Astrocyte (in vitro differentiated cells and primary cell): ENCODE measurements around the gene PRRX2. TPM values are rescaled to one million over a fixed set of nuclear protein-coding genes. Genes with fewer than 3 reads are reported as not detected.
A peak's percentile ranks its signal among the peaks of the same experiment; 100 is the strongest.

Source experiments
- DNase-seq: peaks from one replicate; pipeline ENCODE4 v3.0.0-alpha.2; 2010; ENCODE audit warnings: low read depth
- FAIRE-seq: peaks from 2 replicates; lab custom pipeline; 2011; peaks lifted over from hg19 to GRCh38; lab: Jason Lieb, UNC
- H2AFZ ChIP-seq: 2 replicates; pipeline ENCODE4 v1.6.0; 2012; ENCODE audit warnings: low read depth, low read length, inconsistent platforms
- H3K27ac ChIP-seq: 2 replicates; pipeline ENCODE4 v1.5.1; 2011; ENCODE audit warnings: low read depth, low read length, inconsistent platforms
- H3K27me3 ChIP-seq: 2 replicates; pipeline ENCODE4 v1.6.0; 2011; ENCODE audit warnings: low read length, inconsistent platforms; ENCODE audit not compliant: insufficient read depth
- H3K36me3 ChIP-seq: 2 replicates; pipeline ENCODE4 v1.5.1; 2011; ENCODE audit warnings: low read length, inconsistent platforms; ENCODE audit not compliant: insufficient read depth
- H3K4me1 ChIP-seq: 2 replicates; pipeline ENCODE4 v1.5.1; 2011; ENCODE audit warnings: low read length, inconsistent platforms; ENCODE audit not compliant: insufficient read depth
- H3K4me2 ChIP-seq: 2 replicates; pipeline ENCODE4 v1.6.0; 2012; ENCODE audit warnings: low read length, inconsistent platforms
- H3K4me3 ChIP-seq: 2 replicates; pipeline ENCODE4 v1.5.1; 2011; ENCODE audit warnings: low read depth, mild to moderate bottlenecking, low read length, inconsistent platforms; ENCODE audit not compliant: insufficient read depth
- H3K79me2 ChIP-seq: 2 replicates; pipeline ENCODE4 v1.6.0; 2012; ENCODE audit warnings: mild to moderate bottlenecking, low read length, inconsistent platforms; ENCODE audit not compliant: insufficient read depth
- H3K9ac ChIP-seq: 2 replicates; pipeline ENCODE4 v1.6.0; 2012; ENCODE audit warnings: mild to moderate bottlenecking, low read length, inconsistent platforms
- H3K9me3 ChIP-seq: 2 replicates; pipeline ENCODE4 v1.5.1; 2012; ENCODE audit warnings: low read depth, mild to moderate bottlenecking, low read length, inconsistent platforms; ENCODE audit not compliant: insufficient read depth
- H4K20me1 ChIP-seq: 2 replicates; pipeline ENCODE4 v1.6.0; 2012; ENCODE audit warnings: low read length, inconsistent platforms; ENCODE audit not compliant: insufficient read depth
- H3K27ac Mint-ChIP-seq: one replicate; pipeline ENCODE4 v1.8.0; 2021; ENCODE audit warnings: mild to moderate bottlenecking, mixed read lengths; ENCODE audit not compliant: unreplicated experiment
- H3K27me3 Mint-ChIP-seq: one replicate; pipeline ENCODE4 v1.8.0; 2021; ENCODE audit warnings: low read depth, mixed read lengths; ENCODE audit not compliant: unreplicated experiment
- H3K36me3 Mint-ChIP-seq: one replicate; pipeline ENCODE4 v1.8.0; 2021; ENCODE audit warnings: low read depth, mixed read lengths; ENCODE audit not compliant: unreplicated experiment
- H3K4me1 Mint-ChIP-seq: one replicate; pipeline ENCODE4 v1.8.0; 2021; ENCODE audit warnings: low read depth, mixed read lengths; ENCODE audit not compliant: unreplicated experiment
- H3K4me3 Mint-ChIP-seq: one replicate; pipeline ENCODE4 v1.8.0; 2021; ENCODE audit warnings: mild to moderate bottlenecking, moderate library complexity, mixed read lengths; ENCODE audit not compliant: unreplicated experiment
- H3K9me3 Mint-ChIP-seq: one replicate; pipeline ENCODE4 v1.8.0; 2021; ENCODE audit warnings: mild to moderate bottlenecking, mixed read lengths; ENCODE audit not compliant: unreplicated experiment
- CTCF ChIP-seq: IDR thresholded peaks from 2 replicates; pipeline ENCODE4 v1.5.1; 2011; ENCODE audit warnings: low read depth, mild to moderate bottlenecking, inconsistent platforms, low read length, moderate library complexity; ENCODE audit not compliant: insufficient read depth
- EZH2 ChIP-seq: IDR thresholded peaks from 2 replicates; pipeline ENCODE4 v1.6.1; 2012; ENCODE audit warnings: mild to moderate bottlenecking, low read length, inconsistent platforms; ENCODE audit not compliant: insufficient read depth
- total RNA-seq: library from RNA; stranded (reverse); gene quantifications from 2 replicates; pipeline ENCODE4 v1.2.1, GENCODE V29; 2021

PRRX2 gene
- total RNA-seq, 1 donor from 2014 or later, result not detected

GRCh38 chr9:129726322-129727160, 61.1 kb downstream of the PRRX2 start:
- H3K4me3 ChIP-seq, result no peak overlapping the region
- peak overlapping the region; percentile 70 for H3K4me2 ChIP-seq

DNA sequence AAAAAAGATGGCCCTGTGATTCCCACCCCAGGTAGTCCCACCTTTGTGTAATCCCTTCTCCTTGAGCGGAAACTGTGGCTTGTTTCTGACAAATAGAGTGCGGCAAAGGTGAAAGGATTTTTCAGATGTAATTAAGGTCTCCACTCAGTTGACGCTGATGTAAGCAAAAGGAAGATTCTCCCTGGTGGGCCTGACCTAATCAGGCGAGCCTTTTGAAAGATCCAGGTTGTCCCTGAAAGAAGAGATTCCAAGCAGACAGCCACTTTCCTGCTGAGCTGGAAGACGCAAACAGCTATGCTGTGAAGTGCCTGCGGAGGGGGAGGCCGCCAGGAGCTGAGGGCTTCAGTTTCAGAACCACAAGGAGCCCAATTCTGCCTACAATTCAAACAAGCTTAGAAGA, 63.3 kb downstream of the PRRX2 start:
- Histone ChIP-seq H3K79me2 (no peaks in the 10 kb centered on the region), H3K27ac (no peak overlapping the region), H3K9me3 (no peaks in the 10 kb centered on the region), H3K4me3 (no peak overlapping the region), H2AFZ (no peak overlapping the region), H4K20me1 (no peaks in the 10 kb centered on the region), H3K4me2 (no peak overlapping the region), H3K27me3 (peaks cover 17% of the 10 kb centered on the region), H3K9ac (no peak overlapping the region), H3K4me1 (no peaks in the 10 kb centered on the region), H3K36me3 (no peaks in the 10 kb centered on the region)
- no peak for FAIRE-seq
- no peak overlapping the region for H3K27ac Mint-ChIP-seq
- no peaks in the 10 kb centered on the region for H3K4me1 Mint-ChIP-seq
- H3K4me3 Mint-ChIP-seq, result no peak overlapping the region
- no peaks in the 10 kb centered on the region for H3K9me3 Mint-ChIP-seq
- no peak for DNase-seq
- H3K36me3 Mint-ChIP-seq, result no peaks in the 10 kb centered on the region
- no peak for TF ChIP-seq EZH2
- no peak for TF ChIP-seq CTCF
- H3K27me3 Mint-ChIP-seq, result peaks cover 50% of the 10 kb centered on the region

More at GRCh38 chr9:129726322-129727160, 61.1 kb downstream of the PRRX2 start:
- H2AFZ ChIP-seq, result peak overlapping the region; percentile 67
- Mint-ChIP-seq H3K36me3 (no peaks in the 10 kb centered on the region), H3K4me1 (no peaks in the 10 kb centered on the region), H3K27ac (no peak overlapping the region), H3K4me3 (no peak overlapping the region), H3K27me3 (peaks cover 35% of the 10 kb centered on the region), H3K9me3 (no peaks in the 10 kb centered on the region)
- H4K20me1 ChIP-seq, result no peaks in the 10 kb centered on the region
- H3K79me2 ChIP-seq, result no peaks in the 10 kb centered on the region
- FAIRE-seq (no peak), DNase-seq (peak; percentile 53)
- H3K4me1 ChIP-seq, result no peaks in the 10 kb centered on the region
- peaks cover 9% of the 10 kb centered on the region for H3K27me3 ChIP-seq
- peak; percentile 80 for TF ChIP-seq CTCF
- no peak for TF ChIP-seq EZH2
- no peaks in the 10 kb centered on the region for H3K36me3 ChIP-seq
- no peak overlapping the region for H3K9ac ChIP-seq
- no peaks in the 10 kb centered on the region for H3K9me3 ChIP-seq
- no peak overlapping the region for H3K27ac ChIP-seq
